Measurements from ENCODE around the gene LCE3A.
"Not testable (repeated sequence)": the region's sequence is repeated elsewhere in the genome, so short reads cannot be mapped to it uniquely, and the experiment has no call there.

Gene LCE3A

GRCh38 chr1:152622803-152623202 is at the start of gene LCE3A:
Gene LCE3A, minus strand, starts transcription at chr1:152623103. Its CDS starts 0 bp downstream, at chr1:152623103.
- no peak for DNase-seq (ENCODE audit: low read depth, low spot score)

GRCh38 chr1:152667648-152668047 is 44.7 kb upstream of the LCE3A start:
- DNase-seq (ENCODE audit: low read depth, low spot score) = no peak

- DNase-seq (ENCODE audit: low read depth, low spot score) = not testable (repeated sequence)
Observed at GRCh38 chr1:152666171-152666570, 43.3 kb upstream of the LCE3A start.

GRCh38 chr1:152663098-152663497 is 40.2 kb upstream of the LCE3A start, which contains the start of gene LCE2D:
Gene LCE2D, plus strand, starts transcription at chr1:152663380. Its CDS starts 726 bp downstream, at chr1:152664106.
- DNase-seq (ENCODE audit: low read depth, low spot score) = no peak

GRCh38 chr1:152658649-152659048 is 35.7 kb upstream of the LCE3A start:
- DNase-seq (ENCODE audit: low read depth, low spot score) = no peak

GRCh38 chr1:152657677-152658076 is 34.8 kb upstream of the LCE3A start:
- DNase-seq (ENCODE audit: low read depth, low spot score) = no peak

- DNase-seq (ENCODE audit: low read depth, low spot score) = no peak
Observed at GRCh38 chr1:152656459-152656858, 33.6 kb upstream of the LCE3A start.

- DNase-seq (ENCODE audit: low read depth, low spot score) = peak; percentile 81
Observed at GRCh38 chr1:152654110-152654509, 31.2 kb upstream of the LCE3A start.

GRCh38 chr1:152646656-152647055 is 23.8 kb upstream of the LCE3A start:
- DNase-seq (ENCODE audit: low read depth, low spot score) = no peak

- DNase-seq (ENCODE audit: low read depth, low spot score) = no peak
Observed at GRCh38 chr1:152645146-152645545, 22.2 kb upstream of the LCE3A start.

GRCh38 chr1:152643945-152644344 is 21.0 kb upstream of the LCE3A start:
- no peak for DNase-seq (ENCODE audit: low read depth, low spot score)

GRCh38 chr1:152640351-152640750 is 17.4 kb upstream of the LCE3A start:
- DNase-seq (ENCODE audit: low read depth, low spot score) = no peak

GRCh38 chr1:152630596-152630995 is 7.7 kb upstream of the LCE3A start:
- no peak for DNase-seq (ENCODE audit: low read depth, low spot score)

- no peak for DNase-seq (ENCODE audit: low read depth, low spot score)
Observed at GRCh38 chr1:152626744-152627143, 3.8 kb upstream of the LCE3A start.

- DNase-seq (ENCODE audit: low read depth, low spot score) = peak; percentile 1
Observed at GRCh38 chr1:152623203-152623844, 421 bp upstream of the LCE3A start.

- no peak for DNase-seq (ENCODE audit: low read depth, low spot score)
Observed at GRCh38 chr1:152621993-152622392, 910 bp downstream of the LCE3A start.

GRCh38 chr1:152613511-152613910 is 9.4 kb downstream of the LCE3A start, which contains the start of gene LCE3B:
Gene LCE3B, plus strand, starts transcription at chr1:152613811. Its CDS starts 0 bp downstream, at chr1:152613811.
- no peak for DNase-seq (ENCODE audit: low read depth, low spot score)

- no peak for DNase-seq (ENCODE audit: low read depth, low spot score)
Observed at GRCh38 chr1:152599934-152600333, 23.0 kb downstream of the LCE3A start, which contains the start of gene LCE3C. Gene LCE3C, plus strand, starts transcription at chr1:152600234. Its CDS starts 498 bp downstream, at chr1:152600732.

- DNase-seq (ENCODE audit: low read depth, low spot score) = no peak
Observed at GRCh38 chr1:152596986-152597385, 25.9 kb downstream of the LCE3A start.

- DNase-seq (ENCODE audit: low read depth, low spot score) = no peak
Observed at GRCh38 chr1:152585586-152585985, 37.3 kb downstream of the LCE3A start.

- no peak for DNase-seq (ENCODE audit: low read depth, low spot score)
Observed at GRCh38 chr1:152582647-152583046, 40.3 kb downstream of the LCE3A start.

GRCh38 chr1:152580433-152580832 is 42.5 kb downstream of the LCE3A start, which contains the start of gene LCE3D:
Gene LCE3D, minus strand, starts transcription at chr1:152580516. Its CDS starts 580 bp downstream, at chr1:152579936.
- DNase-seq (ENCODE audit: low read depth, low spot score) = no peak

- not testable (repeated sequence) for DNase-seq (ENCODE audit: low read depth, low spot score)
Observed at GRCh38 chr1:152579526-152579925, 43.4 kb downstream of the LCE3A start.
